Stimulated activated CD8-positive, alpha-beta memory T cell treated with anti-CD3 and anti-CD28 coated beads, Interleukin-15, amount 100 ng/mL, for 4 hours (primary cell): ENCODE results near the gene INTS6.

Source experiments
- DNase-seq, 2 donors: peaks; one replicate each; pipeline ENCODE4 v3.0.0-alpha.2; 2020; ENCODE audit warnings: low read depth in 2 of 2

INTS6 gene

DNA sequence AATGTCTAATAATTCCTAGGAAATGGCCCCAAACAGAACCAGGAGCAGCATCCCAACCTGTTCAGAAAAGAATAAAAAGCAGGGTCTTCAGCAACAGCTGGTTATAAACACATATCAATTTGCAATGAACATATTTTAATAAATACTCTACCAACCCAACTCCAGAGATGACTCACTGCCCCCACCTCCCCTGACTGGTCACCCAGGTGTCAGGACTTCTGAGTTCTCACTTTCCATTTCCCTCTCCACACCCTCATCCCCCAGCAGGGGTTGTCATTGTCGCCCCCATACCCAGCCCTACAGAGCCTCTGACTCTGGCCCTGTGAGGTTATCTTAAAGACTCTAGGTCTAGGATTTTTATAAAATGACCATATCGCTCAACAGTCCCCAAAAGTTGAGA lies 106.4 kb downstream of the INTS6 start:
- no peak for DNase-seq

DNA sequence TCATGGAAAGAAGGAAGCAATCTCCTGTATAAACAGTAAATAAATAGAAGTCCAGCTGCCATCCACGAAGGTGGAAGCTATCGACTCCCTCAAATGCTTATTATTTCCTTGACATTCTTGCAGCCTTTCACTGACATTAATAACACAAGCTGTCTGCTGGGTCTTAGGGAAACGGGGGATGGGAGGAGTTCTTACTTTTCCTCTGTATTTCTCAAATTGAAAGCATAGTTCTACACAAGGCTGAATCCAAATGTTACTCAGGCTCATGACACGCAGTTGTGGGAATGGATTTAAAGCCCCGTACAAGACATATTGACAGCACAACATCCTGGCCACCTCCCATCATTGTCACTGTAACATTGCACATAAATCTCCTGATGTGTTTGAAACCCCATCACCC lies 109.4 kb downstream of the INTS6 start:
- DNase-seq = no peak

DNA sequence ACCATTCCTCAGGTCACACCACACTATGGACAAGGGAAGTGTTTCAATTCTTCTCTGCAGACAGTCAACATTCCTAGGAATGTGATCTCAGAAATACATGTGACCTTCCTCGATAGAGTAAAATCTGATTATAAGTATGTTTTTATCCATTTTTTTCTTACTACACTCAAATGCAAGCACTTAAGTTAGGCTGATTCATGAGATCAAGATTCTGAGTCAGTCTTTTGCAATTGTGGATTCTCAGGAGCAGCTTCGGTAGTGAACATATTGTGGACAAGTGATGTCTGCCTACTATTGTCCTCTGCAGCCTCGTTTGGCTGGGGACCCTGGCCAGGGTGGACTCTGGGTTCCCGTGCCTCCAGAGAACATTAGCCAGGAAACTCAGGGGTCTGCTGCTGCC lies 110.1 kb downstream of the INTS6 start:
- DNase-seq = no peak

DNA sequence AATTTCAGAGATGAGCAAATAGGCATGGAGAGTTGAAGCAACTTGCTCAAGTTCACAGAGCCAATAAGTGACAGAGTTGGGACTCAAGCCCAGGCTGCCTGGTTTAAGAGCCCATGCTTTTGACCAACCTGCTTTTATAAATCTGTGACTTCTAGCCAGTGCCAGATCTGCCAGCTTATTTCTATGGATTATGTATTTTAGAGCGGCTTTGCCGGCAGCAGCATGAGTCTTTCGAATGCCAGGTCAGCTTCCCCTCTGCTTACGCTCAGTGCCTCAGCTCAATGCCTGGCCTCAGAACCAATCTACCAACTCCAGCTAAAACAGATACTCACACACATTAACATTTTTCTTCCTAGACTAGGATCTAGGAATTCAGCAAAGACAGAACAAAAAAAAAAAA lies 111.0 kb downstream of the INTS6 start:
- no peak for DNase-seq

DNA sequence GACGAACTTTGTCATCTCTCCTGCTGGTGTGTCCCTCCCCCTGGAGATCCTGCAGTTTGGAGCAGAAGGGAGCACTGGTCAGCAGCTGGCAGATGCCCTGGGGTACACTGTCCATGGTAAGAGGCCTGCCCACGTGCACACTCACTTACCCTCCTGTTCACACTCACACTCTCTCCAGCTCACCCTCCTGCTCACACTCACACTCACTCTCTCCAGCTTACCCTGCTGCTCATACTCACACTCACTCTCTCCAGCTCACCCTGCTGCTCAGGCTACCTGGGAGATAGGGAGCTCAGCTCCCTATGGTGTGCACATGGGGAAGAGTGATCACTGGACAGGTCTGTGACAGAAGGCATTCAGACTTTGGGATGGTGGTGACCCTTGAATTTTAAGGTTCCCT lies 111.6 kb downstream of the INTS6 start:
- no peak for DNase-seq

DNA sequence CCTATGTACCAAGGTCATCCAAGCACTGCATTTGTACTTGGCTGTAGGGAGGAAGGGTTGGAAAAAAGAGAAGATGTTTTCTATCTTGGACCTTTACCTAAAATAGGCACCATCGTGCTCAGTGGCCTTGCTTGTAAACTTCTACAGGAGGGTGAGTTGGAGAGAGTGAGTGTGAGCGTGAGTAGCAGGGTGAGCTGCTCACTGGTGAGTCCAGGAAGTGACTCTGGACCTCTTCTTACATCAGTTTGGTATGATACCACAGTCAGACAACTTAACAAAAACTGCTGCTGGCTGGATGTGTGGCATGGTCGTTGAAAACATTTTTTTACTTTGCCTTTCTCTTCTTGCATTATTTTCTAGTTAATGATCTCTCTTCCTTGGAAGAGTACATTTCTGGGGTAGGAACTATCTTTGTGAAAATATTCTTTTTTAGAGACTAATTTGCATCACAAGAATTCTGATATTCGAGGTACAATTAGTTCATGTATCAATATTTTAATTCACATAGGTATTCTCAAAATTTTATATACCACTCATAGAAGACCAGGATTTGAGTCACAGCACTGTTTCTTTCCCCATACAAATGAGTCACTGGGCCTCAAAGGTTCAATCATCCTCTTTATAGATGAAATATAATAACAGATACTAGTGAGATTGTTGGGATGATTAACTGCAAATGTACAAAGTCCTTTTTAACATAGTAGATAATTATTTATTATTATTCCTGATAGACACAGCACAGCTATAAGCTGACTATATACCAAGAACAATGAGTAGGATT lies 112.7 kb downstream of the INTS6 start:
- DNase-seq = no peak

DNA sequence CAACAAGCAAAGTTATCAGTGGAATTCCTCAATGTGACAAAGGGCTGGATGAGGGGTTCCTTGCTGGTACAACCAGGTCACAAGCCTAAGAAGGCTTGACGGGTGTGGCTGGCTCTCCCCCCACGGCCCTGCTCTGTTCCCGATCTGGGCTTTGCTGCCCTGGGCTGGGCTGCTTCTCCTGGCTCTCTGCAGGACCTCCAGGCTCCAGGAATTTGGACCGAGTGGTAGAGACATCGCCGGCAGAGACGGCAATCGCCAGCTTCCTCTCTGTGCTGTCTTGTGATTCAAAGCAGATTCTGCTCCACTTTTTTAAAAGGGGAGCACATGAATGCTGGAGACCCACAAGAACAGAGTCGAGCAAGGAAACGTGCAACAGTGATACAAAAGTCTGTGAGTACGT lies 113.5 kb downstream of the INTS6 start, which contains the start of gene SERPINE3:
TSS of gene SERPINE3 (plus strand) at position 338 of the 400 bp plus-strand sequence. CDS start 1,401 bp downstream, outside the sequence.
- no peak for DNase-seq

DNA sequence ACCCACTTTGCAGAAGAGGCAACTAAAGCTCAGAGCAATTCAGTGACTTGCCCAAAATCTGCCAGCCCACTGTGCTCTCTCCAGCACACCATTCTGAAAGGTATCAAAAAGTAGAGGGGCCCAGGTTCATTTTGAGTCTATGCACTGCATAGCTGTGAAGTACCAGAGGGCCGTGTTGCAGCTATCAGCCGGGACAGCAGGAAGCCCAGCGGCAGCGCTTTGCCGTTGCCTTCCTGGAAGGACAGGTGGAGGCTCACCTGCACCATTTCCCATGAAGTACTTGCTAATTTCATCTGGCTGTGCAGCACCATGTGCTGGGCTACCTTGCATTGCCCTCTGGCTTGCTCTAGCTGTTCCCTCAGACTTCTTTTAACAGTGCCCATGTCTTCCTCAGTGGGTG lies 116.1 kb downstream of the INTS6 start:
- no peak for DNase-seq

DNA sequence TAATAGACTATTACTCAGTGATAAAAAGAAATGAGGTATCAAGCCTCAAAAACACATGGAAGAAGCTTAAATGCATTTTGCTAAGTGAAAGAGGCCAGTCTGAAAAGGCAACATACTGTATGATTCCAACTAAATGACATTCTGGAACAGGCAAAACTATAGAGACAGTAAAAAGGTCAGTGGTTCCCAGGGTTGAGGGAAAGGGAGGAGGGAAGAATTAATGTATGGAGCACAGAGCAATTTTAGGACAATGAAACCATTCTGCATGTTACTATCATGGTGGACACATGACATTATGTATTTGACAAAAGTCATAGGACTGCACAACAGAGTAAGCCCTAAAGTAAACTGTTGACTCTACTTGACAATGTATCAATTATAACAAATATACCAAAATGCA lies 119.0 kb downstream of the INTS6 start:
- DNase-seq = no peak

DNA sequence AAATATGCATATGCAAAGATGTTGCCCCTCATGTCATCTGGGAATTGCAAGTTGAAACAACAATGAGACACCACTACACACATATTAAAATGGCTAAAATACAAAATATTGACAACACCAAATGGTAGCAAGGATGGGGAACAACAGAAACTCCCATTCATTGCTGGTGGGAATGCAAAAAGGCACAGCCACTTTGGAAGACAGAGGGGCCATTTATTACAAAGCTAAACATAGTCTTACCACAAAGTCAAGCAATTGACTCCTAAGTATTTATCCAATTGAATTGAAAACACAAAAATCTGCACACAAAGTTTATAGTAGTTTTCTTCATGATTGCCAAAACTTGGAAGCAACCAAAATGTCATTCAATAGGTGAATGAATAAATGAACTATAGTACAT lies 119.4 kb downstream of the INTS6 start:
- DNase-seq = no peak

DNA sequence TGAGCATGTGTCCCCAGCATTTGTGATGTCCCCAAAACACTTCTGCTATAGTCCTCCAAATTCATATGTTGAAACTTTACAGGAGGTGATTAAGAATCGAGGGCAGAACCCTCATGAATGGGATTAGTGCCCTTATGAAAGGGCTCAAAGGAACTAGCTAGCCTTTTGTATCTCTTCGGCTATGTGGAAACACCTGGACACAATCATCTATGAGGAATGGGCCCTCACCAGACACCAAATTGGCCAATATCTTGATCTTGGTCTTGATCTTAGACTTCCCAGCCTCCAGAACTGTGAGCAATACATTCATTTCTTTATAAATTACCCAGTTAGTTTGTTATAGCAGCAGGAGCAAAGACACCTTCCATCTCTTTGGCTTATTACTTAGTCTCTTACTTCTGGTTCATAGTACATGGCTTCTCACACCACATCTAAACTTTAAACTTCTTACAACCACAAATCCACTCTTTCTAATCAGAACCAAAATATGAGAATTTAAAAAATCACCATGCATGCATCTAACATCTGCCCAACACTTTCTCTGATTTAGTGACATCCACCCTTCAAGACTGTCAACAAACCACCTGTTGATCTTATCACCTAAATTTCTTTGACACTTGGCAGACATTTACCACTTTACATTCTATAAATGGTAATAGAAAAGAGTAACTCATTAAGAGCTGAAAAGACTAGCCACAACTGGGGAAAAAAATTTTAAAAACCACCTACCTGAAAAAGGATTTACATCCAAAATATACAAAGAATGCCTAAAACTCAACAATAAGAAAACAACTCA lies 120.1 kb downstream of the INTS6 start:
- no peak for DNase-seq

DNA sequence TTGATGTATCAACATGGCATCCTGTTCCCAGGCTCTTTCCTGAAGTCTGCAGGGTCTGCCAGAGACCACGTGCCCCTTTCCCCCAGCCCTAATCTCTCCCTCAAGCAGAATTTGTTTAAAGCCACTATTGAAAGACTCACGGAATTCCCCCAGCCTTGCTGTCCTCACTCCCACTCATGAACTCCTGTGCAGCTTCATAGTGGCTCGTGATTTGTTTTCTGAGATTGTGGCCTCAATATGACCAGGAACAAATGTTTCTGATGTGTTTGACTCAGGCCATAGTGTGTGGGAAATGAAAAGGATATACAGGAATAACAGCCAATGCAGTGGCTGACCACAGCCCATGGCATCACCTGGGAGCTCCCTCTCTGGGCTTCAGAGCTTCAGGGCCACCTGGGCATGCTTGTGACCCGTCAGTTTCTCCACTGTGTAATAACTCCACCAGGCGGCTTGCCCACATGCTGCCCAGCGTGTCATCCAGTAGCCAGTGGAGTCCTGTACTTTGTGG lies 121.4 kb downstream of the INTS6 start:
- no peak for DNase-seq

DNA sequence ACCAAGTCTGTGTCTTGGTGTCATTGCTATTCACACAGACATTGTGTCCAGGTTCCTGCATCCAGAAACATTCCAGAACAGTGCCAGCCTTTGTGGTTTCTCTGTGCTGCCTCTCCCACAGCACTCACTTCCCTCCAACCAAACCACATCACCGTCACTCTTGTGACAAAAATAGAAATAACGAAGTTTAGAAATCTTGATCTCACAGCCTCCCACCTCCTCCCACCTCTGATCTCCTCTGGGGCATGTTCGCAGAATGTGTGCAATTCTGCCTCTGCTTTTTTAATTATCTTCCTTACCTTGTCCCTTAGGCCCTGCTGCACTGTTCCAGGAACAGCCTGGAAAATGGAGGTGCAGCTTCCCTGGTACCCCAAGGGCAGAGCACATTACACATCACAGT lies 122.0 kb downstream of the INTS6 start:
- no peak for DNase-seq

DNA sequence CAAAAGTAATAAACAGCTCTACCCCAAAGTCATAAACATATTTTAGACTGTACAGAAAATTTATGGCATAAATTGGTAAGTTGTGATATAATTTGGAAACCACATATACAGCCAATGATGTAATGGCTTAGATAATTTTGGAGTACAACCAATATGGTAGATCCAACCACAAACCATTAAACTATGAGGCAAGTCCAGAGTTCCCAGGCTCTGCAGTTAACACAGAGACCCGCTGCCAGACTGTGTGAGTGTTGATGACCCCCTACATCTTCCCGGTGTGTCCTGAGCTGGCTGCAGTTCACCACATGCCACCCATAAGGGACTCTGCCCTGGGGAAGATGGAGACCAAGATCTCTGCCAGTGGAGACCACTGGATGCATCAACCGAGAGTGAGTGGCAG lies 123.2 kb downstream of the INTS6 start:
- DNase-seq = no peak

DNA sequence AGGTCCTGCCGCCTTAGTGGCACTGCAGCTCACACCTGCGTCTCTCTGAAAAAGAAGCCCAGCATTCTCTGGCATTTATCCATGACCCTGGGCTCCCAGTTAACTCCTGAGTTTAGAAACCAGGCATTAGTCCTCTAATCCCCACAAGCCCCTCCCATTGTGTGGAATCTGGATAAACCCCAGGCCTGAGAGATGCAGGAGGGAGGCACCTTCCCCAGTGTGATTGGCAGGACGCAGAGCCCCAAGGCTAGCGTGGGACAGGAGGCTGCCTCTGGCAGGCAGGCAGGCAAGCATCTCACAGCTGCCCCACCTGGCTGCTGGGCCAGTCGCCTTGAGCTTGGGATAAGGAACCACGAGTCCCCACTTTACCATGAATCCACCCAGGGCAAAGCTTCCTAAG lies 124.3 kb downstream of the INTS6 start:
- DNase-seq = no peak

DNA sequence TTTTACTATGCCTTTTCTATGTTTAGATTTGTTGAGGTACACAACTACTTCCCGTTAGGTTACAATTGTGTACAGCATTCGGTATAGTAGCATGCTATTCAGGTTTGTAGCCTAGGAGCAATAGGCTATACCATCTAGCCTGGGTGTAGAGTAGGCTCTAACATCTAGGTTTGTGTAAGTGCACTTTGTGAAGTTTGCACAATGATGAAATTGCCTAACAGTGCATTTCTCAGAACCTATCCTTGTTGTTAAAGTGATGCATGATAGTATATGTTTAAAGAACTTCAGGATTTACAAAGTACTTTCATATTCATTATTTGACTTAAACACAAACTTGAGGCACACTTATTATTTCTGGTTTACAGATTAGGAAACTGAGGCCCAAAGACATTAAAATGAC lies 124.9 kb downstream of the INTS6 start:
- DNase-seq = no peak

DNA sequence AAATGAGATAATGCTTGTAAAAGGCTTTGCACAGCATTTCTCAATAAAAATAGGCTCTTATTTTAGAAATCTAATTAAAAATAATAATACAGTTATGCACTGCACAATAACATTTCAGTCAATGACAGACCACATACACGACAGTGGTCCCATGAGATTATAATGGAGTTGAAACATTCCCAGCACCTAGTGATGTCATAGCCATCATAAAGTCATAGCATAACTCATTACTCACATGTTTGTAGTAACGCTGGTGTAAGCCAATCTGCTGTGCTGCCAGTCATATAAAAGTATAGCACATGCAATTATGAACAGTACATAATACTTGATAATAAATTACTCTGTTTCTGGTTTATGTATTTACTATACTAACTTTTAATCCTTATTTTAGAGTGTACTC lies 126.1 kb downstream of the INTS6 start:
- DNase-seq = no peak

DNA sequence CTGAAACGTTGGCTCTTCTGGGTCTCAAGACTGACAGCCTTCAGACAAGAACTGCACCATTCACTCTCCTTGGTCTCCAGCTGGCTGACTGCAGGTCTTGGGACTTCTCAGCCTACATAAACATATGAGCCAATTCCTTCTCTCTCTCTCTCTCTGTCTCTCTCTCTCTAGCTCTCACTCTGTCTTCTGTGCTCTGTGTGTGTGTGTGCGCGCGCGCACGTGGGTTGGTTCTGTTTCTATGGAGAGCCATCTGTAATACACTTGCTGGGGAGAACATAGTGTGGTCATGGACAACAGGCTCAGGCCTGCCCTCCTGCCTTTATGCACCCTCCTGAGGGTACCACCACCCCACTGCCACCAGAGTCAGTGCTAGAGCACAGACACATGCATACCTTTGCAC lies 127.0 kb downstream of the INTS6 start:
- DNase-seq = no peak

DNA sequence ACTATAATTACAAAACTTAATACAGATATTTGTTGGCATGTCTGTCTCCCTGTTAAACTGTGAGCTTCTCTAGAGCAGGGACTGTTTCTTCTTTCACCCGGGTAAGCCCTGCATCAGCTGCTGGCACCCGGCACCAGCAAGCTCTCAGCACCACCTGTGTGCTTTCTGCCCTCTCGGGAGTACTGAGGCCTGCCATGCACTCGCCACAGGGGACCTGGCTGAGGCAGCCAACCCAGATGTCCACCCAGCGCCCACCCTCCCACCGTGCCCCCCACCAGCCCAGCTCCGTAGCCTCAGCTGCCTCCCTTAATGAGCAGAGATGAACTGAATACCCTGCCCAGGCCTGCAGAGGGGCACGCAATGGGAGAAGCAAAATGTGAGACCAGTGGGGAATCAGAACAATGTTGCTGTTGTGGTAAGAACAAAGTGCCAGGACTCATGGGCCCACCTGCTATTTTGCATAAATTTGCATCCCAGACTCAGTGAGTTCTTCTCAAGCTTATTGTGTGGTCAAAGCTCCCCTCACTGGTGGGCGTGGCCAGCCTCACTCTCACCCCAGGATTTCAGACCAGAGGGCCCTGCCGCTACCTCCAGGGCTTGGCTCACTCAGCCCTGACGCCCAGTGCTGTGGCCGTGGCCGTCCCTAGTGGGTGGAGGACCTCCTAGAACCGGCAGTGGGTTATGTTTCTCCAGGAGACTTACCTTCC lies 128.0 kb downstream of the INTS6 start:
- no peak for DNase-seq

DNA sequence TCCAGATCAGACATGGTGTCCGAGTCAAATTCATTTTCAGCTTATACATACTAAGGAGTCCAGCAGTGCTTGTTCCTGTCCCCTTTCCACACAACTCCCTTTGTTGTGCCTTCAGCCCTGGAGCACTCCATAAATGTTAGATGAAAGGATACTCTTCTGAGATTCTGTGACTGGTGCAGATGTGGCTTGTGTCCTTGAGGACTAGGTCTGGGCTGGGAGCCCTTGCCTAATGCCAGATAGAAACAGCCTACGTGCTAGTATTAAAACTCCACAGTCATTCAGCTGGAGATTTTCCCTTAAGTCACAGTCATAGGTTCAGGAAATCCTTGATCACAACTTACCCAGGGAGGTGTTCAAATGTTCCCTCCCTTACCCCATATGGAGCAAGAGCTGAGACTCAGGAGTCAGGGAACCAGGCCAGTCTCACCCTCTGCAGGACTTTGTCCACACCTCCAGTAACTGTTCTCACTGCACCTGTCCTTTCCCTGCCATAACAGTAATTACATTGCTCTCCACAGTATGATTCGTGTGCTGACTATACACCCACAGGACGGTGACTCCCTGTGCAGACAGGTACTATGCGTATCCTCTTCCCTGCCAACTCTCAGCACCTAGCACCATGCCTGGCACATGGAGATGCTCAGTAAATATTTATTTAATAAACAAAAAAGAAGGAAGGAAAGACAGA lies 128.9 kb downstream of the INTS6 start:
- no peak for DNase-seq

DNA sequence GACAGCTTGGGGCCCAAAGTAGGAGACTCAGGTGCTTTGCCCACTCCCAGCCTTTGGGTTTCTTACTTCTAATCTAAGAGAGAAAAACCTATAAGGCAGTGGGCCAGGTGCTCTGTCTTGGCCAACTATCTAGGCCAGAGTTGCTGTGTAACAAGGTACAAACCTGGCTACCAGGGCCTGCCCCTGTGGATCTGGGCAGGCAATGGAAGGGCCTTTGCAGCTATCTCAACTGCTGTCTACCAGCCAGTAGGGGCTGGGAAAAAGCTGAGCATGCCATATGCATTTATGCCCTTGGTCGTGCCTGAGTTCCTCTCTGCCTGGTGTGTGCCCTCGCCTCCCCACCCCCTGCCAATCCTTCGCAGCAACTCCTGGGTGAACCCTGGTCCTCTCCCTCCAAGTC lies 130.0 kb downstream of the INTS6 start:
- DNase-seq = no peak

DNA sequence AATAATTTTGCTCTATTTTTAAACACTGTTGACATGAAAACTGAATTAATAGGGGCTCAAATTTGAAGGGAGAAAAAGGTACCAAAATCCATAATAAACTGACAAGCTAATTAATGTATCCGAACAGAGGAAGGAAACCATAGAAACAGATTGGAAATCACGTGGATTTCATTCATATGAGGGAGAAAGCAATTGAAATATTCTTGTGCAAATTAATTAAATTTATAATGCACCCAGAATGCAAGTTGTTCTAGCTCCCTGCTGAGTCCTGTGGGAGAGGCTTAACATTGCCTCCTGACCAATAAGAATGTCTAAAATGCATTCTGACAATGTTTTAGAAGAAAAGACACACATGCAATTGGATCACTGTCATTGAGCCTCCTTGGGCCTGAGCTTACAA lies 131.0 kb downstream of the INTS6 start:
- DNase-seq = no peak
